Epithelial cell of proximal tubule (primary cell): ENCODE results near the gene CDON. TPM values are rescaled to one million over a fixed set of nuclear protein-coding genes. Genes with fewer than 3 reads are reported as not detected.
A peak's percentile ranks its signal among the peaks of the same experiment; 100 is the strongest.

Experiments used
- DNase-seq: peaks from one replicate; pipeline ENCODE4 v3.0.0-alpha.2; 2011; ENCODE audit warnings: low read depth
- H3K4me3 ChIP-seq: 2 replicates; pipeline ENCODE4 v1.5.1; 2011; ENCODE audit warnings: low read depth, mild to moderate bottlenecking, low read length
- total RNA-seq: library from RNA; depleted of rRNA; stranded (reverse); fragments of >200 nt; gene quantifications from 2 replicates; pipeline ENCODE4 v1.2.3, GENCODE V29; 2015
- TF ChIP-seq, protein P1 (sequence below): conservative IDR thresholded peaks from 2 replicates; pipeline ENCODE4 v1.5.1; 2012; ENCODE audit warnings: low read depth, mild to moderate bottlenecking, low read length

Gene CDON, protein sequence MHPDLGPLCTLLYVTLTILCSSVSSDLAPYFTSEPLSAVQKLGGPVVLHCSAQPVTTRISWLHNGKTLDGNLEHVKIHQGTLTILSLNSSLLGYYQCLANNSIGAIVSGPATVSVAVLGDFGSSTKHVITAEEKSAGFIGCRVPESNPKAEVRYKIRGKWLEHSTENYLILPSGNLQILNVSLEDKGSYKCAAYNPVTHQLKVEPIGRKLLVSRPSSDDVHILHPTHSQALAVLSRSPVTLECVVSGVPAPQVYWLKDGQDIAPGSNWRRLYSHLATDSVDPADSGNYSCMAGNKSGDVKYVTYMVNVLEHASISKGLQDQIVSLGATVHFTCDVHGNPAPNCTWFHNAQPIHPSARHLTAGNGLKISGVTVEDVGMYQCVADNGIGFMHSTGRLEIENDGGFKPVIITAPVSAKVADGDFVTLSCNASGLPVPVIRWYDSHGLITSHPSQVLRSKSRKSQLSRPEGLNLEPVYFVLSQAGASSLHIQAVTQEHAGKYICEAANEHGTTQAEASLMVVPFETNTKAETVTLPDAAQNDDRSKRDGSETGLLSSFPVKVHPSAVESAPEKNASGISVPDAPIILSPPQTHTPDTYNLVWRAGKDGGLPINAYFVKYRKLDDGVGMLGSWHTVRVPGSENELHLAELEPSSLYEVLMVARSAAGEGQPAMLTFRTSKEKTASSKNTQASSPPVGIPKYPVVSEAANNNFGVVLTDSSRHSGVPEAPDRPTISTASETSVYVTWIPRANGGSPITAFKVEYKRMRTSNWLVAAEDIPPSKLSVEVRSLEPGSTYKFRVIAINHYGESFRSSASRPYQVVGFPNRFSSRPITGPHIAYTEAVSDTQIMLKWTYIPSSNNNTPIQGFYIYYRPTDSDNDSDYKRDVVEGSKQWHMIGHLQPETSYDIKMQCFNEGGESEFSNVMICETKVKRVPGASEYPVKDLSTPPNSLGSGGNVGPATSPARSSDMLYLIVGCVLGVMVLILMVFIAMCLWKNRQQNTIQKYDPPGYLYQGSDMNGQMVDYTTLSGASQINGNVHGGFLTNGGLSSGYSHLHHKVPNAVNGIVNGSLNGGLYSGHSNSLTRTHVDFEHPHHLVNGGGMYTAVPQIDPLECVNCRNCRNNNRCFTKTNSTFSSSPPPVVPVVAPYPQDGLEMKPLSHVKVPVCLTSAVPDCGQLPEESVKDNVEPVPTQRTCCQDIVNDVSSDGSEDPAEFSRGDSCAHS (N-terminal part only)
- total RNA-seq = 3.3 and 4.9 TPM in 2 replicates

DNA sequence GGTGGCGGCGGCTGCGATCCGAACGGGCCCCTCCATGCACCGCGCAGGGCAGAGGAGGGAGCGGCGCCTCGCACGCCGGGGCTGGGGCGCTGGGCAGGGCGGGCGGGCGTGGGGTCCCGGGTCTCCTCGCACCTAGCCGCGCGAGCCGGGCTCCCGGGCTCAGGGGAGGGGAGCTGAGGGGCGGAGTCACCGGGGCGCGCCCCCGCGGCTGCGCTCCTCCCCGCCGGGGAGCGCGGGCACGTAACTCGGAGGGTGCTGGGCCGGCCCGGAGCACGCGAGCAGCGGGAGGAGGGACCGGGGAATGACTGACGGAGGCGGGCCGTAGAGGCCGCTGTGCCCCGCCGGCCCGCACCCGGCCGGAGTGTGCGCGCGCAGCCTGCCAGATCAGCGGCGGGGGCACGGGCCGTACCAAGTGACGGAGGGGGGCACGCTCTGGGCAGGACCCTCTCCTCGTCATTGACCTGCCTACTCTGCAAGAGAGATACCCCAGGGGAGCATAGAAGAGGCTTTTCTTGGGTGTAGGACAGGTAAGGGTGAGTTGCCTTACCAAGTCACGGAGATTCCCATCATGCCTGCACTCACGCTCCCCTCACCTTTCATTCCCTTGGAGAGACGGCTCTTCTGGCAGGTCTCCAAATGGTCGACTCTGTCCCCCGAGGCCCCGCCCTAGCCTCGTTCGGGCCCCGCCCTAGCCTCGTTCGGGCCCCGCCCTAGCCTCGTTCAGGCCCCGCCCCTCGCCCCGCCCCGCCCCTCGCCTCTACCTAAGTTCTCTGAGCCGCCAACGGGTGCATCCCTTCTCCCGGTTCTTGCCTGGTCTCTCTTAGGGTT lies at the start of gene CDON:
CDON (minus strand) TSS at position 188 of the 828 bp plus-strand sequence. CDS start 39,390 bp downstream, outside the sequence.
- TF ChIP-seq, protein P1, sequence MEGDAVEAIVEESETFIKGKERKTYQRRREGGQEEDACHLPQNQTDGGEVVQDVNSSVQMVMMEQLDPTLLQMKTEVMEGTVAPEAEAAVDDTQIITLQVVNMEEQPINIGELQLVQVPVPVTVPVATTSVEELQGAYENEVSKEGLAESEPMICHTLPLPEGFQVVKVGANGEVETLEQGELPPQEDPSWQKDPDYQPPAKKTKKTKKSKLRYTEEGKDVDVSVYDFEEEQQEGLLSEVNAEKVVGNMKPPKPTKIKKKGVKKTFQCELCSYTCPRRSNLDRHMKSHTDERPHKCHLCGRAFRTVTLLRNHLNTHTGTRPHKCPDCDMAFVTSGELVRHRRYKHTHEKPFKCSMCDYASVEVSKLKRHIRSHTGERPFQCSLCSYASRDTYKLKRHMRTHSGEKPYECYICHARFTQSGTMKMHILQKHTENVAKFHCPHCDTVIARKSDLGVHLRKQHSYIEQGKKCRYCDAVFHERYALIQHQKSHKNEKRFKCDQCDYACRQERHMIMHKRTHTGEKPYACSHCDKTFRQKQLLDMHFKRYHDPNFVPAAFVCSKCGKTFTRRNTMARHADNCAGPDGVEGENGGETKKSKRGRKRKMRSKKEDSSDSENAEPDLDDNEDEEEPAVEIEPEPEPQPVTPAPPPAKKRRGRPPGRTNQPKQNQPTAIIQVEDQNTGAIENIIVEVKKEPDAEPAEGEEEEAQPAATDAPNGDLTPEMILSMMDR = no peak
- peak within 1 kb of the TSS; percentile 63 for H3K4me3 ChIP-seq
- peak; percentile 59 for DNase-seq

DNA sequence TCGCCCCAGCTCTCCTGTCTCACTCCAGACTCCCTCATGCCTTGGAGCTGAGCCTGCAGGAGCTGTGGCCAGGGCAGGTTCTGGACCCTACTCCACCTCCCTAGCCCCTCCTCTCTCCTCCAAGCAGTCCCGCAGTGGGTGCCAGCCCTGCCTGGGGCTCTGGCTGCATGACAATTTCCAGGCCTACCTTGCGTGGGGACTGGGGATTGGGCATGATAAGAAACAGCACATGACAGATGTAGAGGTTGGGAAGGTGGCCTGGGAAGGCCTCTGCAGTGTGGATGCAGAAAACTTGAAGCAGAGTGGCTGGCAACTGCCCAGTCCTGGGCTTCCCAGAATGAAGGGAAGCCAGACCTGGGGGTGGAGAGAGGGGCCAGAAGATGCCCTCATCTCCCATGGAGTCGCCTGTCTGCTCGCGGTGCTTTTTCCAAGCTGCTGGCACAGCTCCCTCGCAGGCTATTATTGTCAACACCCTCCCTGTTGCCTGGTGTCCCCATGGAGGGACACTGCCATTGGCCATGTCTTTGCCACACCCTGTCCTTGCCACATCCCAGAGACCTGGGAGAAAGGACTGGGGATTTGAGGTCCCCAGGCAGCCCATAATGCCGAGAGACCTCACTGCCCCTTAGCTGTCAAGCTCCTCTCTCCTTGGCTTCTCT lies 48.9 kb upstream of the CDON start:
- H3K4me3 ChIP-seq = no peak overlapping the region
- TF ChIP-seq, protein P1 = no peak
- no peak for DNase-seq

DNA sequence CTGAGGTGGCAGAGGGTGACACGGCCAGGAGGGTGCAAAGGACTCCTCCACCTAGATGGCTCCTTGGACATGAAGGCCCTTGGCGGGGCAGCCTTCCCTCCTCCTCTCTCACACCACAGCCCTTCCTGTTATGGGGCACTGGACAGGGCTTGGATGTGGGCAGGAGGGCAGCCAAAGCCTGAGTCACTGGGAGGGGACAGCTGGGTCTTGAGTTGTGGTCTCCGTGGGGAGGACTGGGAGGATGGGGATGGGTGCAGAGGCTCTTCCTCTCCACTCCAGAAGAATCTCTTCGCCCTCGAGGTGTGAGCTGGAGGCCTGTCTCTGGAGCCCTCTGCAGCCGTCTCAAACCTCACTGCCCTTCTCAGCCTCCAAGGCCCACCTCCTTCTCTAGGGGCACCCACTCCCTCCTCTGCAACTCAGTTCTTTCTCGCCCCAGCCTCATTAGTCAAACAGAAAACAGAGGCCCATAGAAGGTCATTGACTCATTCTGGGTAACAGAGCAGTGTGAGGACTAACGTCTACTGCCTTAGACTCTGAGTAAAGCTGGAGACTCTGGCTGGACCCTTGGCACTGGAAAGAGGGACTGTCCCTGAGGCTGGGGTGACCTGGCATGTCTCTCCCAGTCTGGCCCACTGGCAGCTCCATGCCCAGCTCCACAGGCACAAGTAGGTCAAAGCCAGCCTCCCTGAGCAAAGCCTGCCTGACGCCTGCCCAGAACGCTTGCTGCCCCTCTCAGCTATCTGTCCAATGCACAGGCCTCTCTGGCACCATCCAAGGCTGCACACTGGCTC lies 47.5 kb upstream of the CDON start:
- TF ChIP-seq, protein P1 = no peak
- no peak for DNase-seq

DNA sequence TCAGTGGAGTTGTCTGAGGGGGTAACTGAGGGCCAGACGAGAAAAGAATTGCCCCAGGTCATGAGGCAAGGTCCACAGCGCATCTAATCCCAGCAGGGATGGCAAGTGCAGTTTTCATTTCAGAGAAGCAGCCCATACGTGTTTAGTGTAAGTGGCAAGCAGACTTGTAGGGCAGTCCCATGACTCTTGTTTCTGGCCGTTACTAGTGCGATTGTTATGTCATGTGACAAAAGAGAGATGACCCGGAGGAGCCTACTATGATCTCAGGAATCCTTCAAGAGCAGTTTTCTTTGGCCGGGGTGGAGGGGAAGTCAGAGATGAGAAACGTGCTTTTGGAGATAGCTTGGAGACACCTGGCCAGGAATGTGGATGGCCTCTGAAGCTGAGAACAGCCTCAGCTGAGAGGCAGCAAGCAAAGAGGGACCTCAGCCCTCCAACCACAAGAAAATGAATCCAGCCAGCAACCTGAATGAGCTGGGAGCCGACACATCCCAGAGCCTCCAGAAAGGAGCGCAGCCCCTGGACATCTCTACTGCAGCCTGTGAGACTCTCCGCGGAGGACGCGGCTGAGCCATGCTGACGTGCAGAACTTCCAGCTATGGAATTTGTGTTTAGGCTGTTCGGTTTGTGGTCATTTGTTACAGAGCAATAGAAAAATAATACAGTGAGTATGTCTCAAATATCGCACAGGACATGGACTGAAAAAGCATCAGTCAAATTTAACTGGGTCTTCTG lies 44.1 kb upstream of the CDON start:
- TF ChIP-seq, protein P1 = no peak
- no peak for DNase-seq
- no peak overlapping the region for H3K4me3 ChIP-seq

More for the DNA sequence above, 47.5 kb upstream of the CDON start:
- no peak overlapping the region for H3K4me3 ChIP-seq

DNA sequence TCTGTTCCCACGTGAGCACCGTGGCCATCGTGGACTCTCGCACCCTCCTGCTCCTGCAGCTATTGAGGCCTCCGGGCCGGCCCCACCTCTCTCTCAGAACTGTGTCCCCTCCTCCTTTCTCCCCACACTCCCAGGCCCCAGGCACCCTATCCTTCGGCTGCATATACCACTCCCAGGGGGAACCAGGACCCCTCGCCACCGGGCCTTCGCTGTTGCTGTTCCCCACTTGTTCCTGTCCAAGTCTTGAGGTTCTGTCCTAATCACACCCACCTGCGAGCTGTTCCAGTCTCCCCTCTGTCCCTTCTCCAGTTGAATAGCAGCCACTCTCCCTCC lies 43.0 kb upstream of the CDON start:
- no peak overlapping the region for H3K4me3 ChIP-seq
- no peak for DNase-seq
- TF ChIP-seq, protein P1 = no peak
